LNCAP (cell line): ENCODE measurements around the gene NUMB.

Source experiments
- TF ChIP-seq, protein P1 (sequence below): fragments of 450-650 bp; IDR thresholded peaks from 2 replicates; pipeline ENCODE4 v1.5.1; 2017; ENCODE audit warnings: mild to moderate bottlenecking

Gene NUMB

GRCh38 chr14:73455294-73455693, 3.1 kb downstream of the NUMB start:
- TF ChIP-seq, protein P1, sequence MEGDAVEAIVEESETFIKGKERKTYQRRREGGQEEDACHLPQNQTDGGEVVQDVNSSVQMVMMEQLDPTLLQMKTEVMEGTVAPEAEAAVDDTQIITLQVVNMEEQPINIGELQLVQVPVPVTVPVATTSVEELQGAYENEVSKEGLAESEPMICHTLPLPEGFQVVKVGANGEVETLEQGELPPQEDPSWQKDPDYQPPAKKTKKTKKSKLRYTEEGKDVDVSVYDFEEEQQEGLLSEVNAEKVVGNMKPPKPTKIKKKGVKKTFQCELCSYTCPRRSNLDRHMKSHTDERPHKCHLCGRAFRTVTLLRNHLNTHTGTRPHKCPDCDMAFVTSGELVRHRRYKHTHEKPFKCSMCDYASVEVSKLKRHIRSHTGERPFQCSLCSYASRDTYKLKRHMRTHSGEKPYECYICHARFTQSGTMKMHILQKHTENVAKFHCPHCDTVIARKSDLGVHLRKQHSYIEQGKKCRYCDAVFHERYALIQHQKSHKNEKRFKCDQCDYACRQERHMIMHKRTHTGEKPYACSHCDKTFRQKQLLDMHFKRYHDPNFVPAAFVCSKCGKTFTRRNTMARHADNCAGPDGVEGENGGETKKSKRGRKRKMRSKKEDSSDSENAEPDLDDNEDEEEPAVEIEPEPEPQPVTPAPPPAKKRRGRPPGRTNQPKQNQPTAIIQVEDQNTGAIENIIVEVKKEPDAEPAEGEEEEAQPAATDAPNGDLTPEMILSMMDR: no peak

DNA sequence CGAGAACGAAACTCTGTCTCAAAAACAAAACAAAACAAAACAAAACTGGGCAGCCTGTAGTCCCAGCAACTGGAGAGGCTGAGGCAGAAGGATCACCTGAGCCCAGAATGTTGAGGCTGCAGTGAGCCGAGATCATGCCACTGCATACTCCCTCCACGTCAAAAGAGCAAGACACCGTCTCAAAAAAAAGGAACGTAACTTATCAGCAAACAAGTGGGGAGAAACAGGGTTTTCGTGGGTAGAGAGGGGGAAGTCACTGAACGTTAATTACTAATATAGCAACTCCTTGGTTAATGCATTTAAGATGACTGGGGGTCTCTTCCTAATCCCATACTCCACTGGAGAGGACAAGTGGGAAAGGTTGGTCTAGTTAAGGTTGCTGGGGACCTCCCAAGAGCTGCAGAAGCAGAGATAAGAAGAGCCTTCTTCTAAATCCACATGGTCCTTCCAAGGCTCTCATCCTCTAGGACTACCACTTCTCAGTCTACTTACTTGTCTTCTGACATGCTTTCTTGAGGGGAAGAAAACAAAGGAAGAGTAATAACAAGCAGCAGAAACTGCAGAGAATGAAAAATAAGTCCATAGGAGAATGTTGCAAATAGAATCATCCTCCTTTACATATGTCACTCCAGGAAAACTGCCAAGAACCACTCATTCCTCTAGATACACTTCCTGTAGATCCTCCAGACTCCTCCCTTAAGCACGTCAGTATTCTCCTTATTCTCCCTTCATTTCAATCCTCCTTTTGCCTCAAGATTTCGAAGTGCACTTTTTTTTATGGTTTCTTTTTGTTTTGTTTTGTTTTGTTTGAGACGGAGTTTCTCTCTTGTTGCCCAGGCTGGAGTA, 5.8 kb downstream of the NUMB start:
- TF ChIP-seq, protein P1: no peak

GRCh38 chr14:73443758-73444157, 14.6 kb downstream of the NUMB start:
- TF ChIP-seq, protein P1: no peak

- TF ChIP-seq, protein P1: no peak
Observed at GRCh38 chr14:73441286-73441685, 17.1 kb downstream of the NUMB start.

- TF ChIP-seq, protein P1: no peak
Observed at GRCh38 chr14:73438993-73439392, 19.4 kb downstream of the NUMB start.

GRCh38 chr14:73437206-73437605, 21.1 kb downstream of the NUMB start:
- TF ChIP-seq, protein P1: no peak

- TF ChIP-seq, protein P1: no peak
Observed at GRCh38 chr14:73432124-73432523, 26.2 kb downstream of the NUMB start.
